ENCODE data around the gene DPH6.
A peak's percentile ranks its signal among the peaks of the same experiment; 100 is the strongest.

The DPH6 gene

DNA sequence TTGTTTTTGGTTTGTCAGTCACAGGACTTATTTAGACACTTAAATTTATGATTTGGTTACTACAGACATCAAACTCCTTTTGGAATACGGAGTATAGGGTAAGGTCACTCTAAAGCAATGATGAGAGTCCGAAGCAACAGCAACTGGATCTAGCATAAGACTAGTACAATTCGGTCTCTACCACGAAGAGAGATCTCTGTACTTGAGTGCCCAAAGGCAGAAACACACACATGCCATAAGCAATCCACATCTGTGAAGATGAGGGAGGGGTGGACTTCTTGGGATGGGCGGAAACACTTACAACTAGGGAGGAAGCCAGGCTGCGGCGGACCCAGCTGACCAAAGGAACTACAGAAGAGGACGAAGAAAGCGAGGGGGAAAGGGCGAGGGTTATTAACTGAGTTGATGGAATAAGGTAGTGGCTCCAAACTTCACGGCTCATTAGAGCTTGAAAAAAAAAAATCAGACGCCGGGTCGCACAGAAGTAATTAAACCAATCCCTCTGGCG lies 595 bp downstream of the DPH6 start:
- 0 out of 2 replicates have a peak, but pooled peaks cover 4% of the 10 kb centered on the region for H3F3A ChIP-seq (ENCODE audit: insufficient read depth)
- no peaks in the 10 kb centered on the region for H3K36me3 ChIP-seq (ENCODE audit: low read length)
- no peaks in the 10 kb centered on the region for H3K9me2 ChIP-seq (replicated peaks; ENCODE audit: insufficient read depth, low read length)
- no peaks in the 10 kb centered on the region for H3K9me3 ChIP-seq (ENCODE audit: insufficient read depth, low read length)
- no peaks in the 10 kb centered on the region; the same call in 1 of the 2 replicates for H3K79me2 ChIP-seq (ENCODE audit: insufficient read depth, low read length)
- peak overlapping the region; percentile 84 for H3K27ac ChIP-seq (ENCODE audit: low read depth, low read length)
- H2AFZ ChIP-seq (ENCODE audit: low read depth, low read length, severe bottlenecking) = peak overlapping the region; percentile 93
- H3K4me3 ChIP-seq (ENCODE audit: insufficient read depth, low read length, poor library complexity, severe bottlenecking) = peak overlapping the region; percentile 83
- TF ChIP-seq, protein P1, sequence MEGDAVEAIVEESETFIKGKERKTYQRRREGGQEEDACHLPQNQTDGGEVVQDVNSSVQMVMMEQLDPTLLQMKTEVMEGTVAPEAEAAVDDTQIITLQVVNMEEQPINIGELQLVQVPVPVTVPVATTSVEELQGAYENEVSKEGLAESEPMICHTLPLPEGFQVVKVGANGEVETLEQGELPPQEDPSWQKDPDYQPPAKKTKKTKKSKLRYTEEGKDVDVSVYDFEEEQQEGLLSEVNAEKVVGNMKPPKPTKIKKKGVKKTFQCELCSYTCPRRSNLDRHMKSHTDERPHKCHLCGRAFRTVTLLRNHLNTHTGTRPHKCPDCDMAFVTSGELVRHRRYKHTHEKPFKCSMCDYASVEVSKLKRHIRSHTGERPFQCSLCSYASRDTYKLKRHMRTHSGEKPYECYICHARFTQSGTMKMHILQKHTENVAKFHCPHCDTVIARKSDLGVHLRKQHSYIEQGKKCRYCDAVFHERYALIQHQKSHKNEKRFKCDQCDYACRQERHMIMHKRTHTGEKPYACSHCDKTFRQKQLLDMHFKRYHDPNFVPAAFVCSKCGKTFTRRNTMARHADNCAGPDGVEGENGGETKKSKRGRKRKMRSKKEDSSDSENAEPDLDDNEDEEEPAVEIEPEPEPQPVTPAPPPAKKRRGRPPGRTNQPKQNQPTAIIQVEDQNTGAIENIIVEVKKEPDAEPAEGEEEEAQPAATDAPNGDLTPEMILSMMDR (IDR thresholded peaks at IDR 0.05; ENCODE audit: insufficient read depth, low read length, poor library complexity, severe bottlenecking) = no peak
- no peak for TF ChIP-seq EZH2phosphoT487 (conservative IDR thresholded peaks at IDR 0.05; ENCODE audit: low read length)
- no peaks in the 10 kb centered on the region for H3K27me3 ChIP-seq (ENCODE audit: low read length)
- no peaks in the 10 kb centered on the region for H4K20me1 ChIP-seq (ENCODE audit: low read depth, low read length)
- peak overlapping the region; percentile 84 for H3K9ac ChIP-seq (ENCODE audit: low read length)
- peak overlapping the region; percentile 95 for H3K4me2 ChIP-seq (ENCODE audit: low read depth, low read length, poor library complexity, severe bottlenecking)

DNA sequence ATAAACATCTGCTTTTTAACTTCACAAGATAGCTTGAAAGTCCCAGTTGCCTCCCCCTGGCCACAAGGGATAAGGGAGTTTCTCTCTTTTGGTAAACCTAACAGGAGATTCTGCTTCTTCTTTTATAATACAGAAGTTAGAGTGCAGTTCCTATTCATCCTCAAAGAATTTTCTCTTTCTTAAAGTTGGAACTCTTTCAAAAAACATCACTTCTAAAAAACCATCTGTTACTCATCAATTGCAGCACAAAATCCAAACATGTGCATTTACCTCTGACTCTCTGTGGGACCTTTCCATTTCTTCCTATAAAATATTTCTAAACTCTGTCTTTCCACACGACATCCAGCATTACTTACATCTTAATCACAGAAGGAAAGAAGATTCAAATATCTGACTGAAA lies 5.1 kb downstream of the DPH6 start:
- Histone ChIP-seq H3K79me2 (ENCODE audit: insufficient read depth, low read length) (no peaks in the 10 kb centered on the region; the same call in 1 of the 2 replicates), H3K27ac (ENCODE audit: low read depth, low read length) (no peak overlapping the region), H3K9me3 (ENCODE audit: insufficient read depth, low read length) (no peaks in the 10 kb centered on the region), H4K20me1 (ENCODE audit: low read depth, low read length) (no peaks in the 10 kb centered on the region), H3K4me3 (ENCODE audit: insufficient read depth, low read length, poor library complexity, severe bottlenecking) (no peak overlapping the region), H3K36me3 (ENCODE audit: low read length) (0 out of 2 replicates have a peak, but pooled peaks cover 10% of the 10 kb centered on the region), H3K27me3 (ENCODE audit: low read length) (no peaks in the 10 kb centered on the region), H2AFZ (ENCODE audit: low read depth, low read length, severe bottlenecking) (no peak overlapping the region), H3K4me2 (ENCODE audit: low read depth, low read length, poor library complexity, severe bottlenecking) (no peak overlapping the region), H3K9me2 (replicated peaks; ENCODE audit: insufficient read depth, low read length) (no peaks in the 10 kb centered on the region), H3F3A (ENCODE audit: insufficient read depth) (0 out of 2 replicates have a peak, but pooled peaks cover 4% of the 10 kb centered on the region), H3K9ac (ENCODE audit: low read length) (no peak overlapping the region)
- TF ChIP-seq EZH2phosphoT487 (conservative IDR thresholded peaks at IDR 0.05; ENCODE audit: low read length) = no peak
- TF ChIP-seq, protein P1 (IDR thresholded peaks at IDR 0.05; ENCODE audit: insufficient read depth, low read length, poor library complexity, severe bottlenecking) = no peak

DNA sequence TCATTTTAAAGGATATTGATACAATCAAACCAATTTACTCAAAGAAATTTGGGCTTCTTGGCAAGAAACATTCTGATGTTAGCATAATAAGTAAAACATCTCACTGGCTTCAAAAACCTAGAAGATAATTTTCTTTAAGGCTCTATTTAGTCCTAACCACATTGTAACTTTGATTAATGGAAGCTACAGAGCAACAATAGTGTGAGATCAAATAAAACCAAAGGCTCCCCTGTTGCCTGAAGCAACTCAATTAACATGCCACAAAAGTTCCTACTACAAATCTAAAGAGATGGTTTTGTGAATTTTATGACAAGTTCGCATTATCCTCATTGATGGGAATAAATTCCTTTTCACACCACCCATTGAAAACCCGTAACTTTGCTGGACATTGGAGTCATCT lies 5.9 kb downstream of the DPH6 start:
- Histone ChIP-seq H3K79me2 (ENCODE audit: insufficient read depth, low read length) (no peaks in the 10 kb centered on the region; the same call in 1 of the 2 replicates), H3K4me3 (ENCODE audit: insufficient read depth, low read length, poor library complexity, severe bottlenecking) (no peak overlapping the region), H3K9me2 (replicated peaks; ENCODE audit: insufficient read depth, low read length) (no peaks in the 10 kb centered on the region), H3K27ac (ENCODE audit: low read depth, low read length) (no peak overlapping the region), H3F3A (ENCODE audit: insufficient read depth) (0 out of 2 replicates have a peak, but pooled peaks cover 4% of the 10 kb centered on the region), H3K4me2 (ENCODE audit: low read depth, low read length, poor library complexity, severe bottlenecking) (no peak overlapping the region), H2AFZ (ENCODE audit: low read depth, low read length, severe bottlenecking) (no peak overlapping the region), H3K9ac (ENCODE audit: low read length) (no peak overlapping the region), H3K27me3 (ENCODE audit: low read length) (no peaks in the 10 kb centered on the region), H3K9me3 (ENCODE audit: insufficient read depth, low read length) (no peaks in the 10 kb centered on the region), H4K20me1 (ENCODE audit: low read depth, low read length) (no peaks in the 10 kb centered on the region), H3K36me3 (ENCODE audit: low read length) (0 out of 2 replicates have a peak, but pooled peaks cover 10% of the 10 kb centered on the region)
- TF ChIP-seq, protein P1 (IDR thresholded peaks at IDR 0.05; ENCODE audit: insufficient read depth, low read length, poor library complexity, severe bottlenecking) = no peak
- no peak for TF ChIP-seq EZH2phosphoT487 (conservative IDR thresholded peaks at IDR 0.05; ENCODE audit: low read length)
